Measurements from ENCODE around the gene OSBPL6.

The OSBPL6 gene

GRCh38 chr2:178219247-178219646 is 24.9 kb downstream of the OSBPL6 start:
- TF ChIP-seq GATA2 (IDR thresholded peaks at IDR 0.05; ENCODE audit: low read depth, low read length) (no peak), GATA3 (IDR thresholded peaks at IDR 0.05; ENCODE audit: low read depth, low read length) (no peak)

DNA sequence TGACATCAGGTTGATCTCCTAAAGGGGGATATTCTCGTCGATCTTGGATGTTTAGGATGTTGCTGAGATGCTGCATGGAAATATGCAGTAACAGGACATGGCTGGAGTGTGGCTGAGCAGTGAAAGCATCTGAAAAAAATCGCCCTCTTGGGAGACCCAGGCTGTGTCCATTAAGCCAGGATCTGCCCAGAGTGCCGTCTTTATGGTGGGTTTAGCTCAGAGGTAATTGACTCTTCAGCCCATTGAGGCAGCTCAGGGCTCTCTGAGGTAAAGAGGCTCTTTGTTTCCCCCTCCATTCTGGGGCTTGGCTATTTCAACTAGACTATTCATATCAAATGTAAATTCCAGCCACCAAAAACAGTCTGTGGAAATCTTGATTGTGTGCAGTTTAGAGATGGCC is 26.5 kb downstream of the OSBPL6 start:
- TF ChIP-seq GATA2 (IDR thresholded peaks at IDR 0.05; ENCODE audit: low read depth, low read length) (no peak), GATA3 (IDR thresholded peaks at IDR 0.05; ENCODE audit: low read depth, low read length) (no peak)

- TF ChIP-seq GATA2 (IDR thresholded peaks at IDR 0.05; ENCODE audit: low read depth, low read length) (no peak), GATA3 (IDR thresholded peaks at IDR 0.05; ENCODE audit: low read depth, low read length) (no peak)
These were observed 27.2 kb downstream of the OSBPL6 start for GRCh38 chr2:178221556-178221955.

- TF ChIP-seq GATA3 (IDR thresholded peaks at IDR 0.05; ENCODE audit: low read depth, low read length), result no peak
- no peak for TF ChIP-seq GATA2 (IDR thresholded peaks at IDR 0.05; ENCODE audit: low read depth, low read length)
These were observed 29.5 kb downstream of the OSBPL6 start for GRCh38 chr2:178223806-178224205.

- TF ChIP-seq GATA2 (IDR thresholded peaks at IDR 0.05; ENCODE audit: low read depth, low read length), result no peak
- TF ChIP-seq GATA3 (IDR thresholded peaks at IDR 0.05; ENCODE audit: low read depth, low read length), result no peak
These were observed 30.9 kb downstream of the OSBPL6 start for GRCh38 chr2:178225006-178225805.

DNA sequence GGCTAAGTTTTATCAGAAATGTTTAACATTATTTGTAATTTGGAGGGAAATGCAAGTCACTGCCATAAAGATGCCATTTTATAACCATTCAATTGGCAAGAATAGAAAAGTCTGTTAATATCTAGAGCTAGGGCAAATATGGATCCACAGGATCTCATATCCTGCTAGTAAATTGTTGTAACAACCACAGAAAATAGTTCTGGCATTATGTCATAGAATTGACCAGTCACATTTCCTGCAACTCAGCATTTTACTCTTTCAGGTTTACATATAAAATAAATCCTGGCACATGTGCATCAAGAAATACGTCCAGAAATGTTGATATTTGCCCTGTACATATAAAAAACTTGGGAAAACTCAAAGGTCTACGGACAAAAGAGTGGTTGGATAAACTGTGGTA is 32.9 kb downstream of the OSBPL6 start:
- TF ChIP-seq GATA2 (IDR thresholded peaks at IDR 0.05; ENCODE audit: low read depth, low read length) (no peak), GATA3 (IDR thresholded peaks at IDR 0.05; ENCODE audit: low read depth, low read length) (no peak)

- TF ChIP-seq GATA3 (IDR thresholded peaks at IDR 0.05; ENCODE audit: low read depth, low read length) (no peak), GATA2 (IDR thresholded peaks at IDR 0.05; ENCODE audit: low read depth, low read length) (no peak)
These were observed 35.6 kb downstream of the OSBPL6 start for GRCh38 chr2:178229927-178230326.

GRCh38 chr2:178230396-178230795 is 36.1 kb downstream of the OSBPL6 start:
- no peak for TF ChIP-seq GATA3 (IDR thresholded peaks at IDR 0.05; ENCODE audit: low read depth, low read length)
- TF ChIP-seq GATA2 (IDR thresholded peaks at IDR 0.05; ENCODE audit: low read depth, low read length), result no peak

- TF ChIP-seq GATA3 (IDR thresholded peaks at IDR 0.05; ENCODE audit: low read depth, low read length), result no peak
- no peak for TF ChIP-seq GATA2 (IDR thresholded peaks at IDR 0.05; ENCODE audit: low read depth, low read length)
These were observed 39.1 kb downstream of the OSBPL6 start for GRCh38 chr2:178233428-178233827.

GRCh38 chr2:178234648-178235047 is 40.3 kb downstream of the OSBPL6 start:
- no peak for TF ChIP-seq GATA2 (IDR thresholded peaks at IDR 0.05; ENCODE audit: low read depth, low read length)
- no peak for TF ChIP-seq GATA3 (IDR thresholded peaks at IDR 0.05; ENCODE audit: low read depth, low read length)

DNA sequence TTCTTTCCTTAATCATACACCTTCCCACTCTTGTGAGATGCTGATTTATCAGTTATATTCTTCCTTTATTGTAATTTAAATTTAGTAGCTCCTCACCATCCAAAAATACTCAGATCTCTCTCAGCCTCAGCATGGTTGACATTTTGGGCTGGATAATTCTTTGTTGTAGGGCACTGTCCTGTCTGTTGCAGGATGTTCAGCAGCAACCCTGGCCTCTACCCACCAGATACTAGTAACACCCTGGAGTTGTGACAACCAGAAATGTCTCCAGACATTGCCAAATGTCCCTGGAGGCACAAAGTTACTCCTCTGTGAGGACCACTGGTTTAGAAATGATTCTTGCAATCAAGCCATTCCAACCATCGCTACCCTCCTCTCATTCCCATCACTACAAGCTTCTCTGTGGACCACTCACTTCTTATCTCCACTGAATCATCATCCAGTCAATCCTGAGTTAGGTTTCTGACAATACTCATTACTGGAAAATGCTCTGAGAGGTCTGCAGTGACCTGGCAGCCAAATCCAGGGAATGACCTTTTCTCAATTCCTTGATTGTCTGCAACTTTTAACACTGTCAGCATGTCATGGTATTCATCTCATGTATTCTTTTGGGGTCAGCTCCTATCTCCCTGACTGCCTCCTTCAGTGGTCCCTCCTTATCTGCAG is 43.3 kb downstream of the OSBPL6 start:
- no peak for TF ChIP-seq GATA2 (IDR thresholded peaks at IDR 0.05; ENCODE audit: low read depth, low read length)
- no peak for TF ChIP-seq GATA3 (IDR thresholded peaks at IDR 0.05; ENCODE audit: low read depth, low read length)

GRCh38 chr2:178238154-178238521 is 43.8 kb downstream of the OSBPL6 start:
- no peak for TF ChIP-seq GATA3 (IDR thresholded peaks at IDR 0.05; ENCODE audit: low read depth, low read length)
- no peak for TF ChIP-seq GATA2 (IDR thresholded peaks at IDR 0.05; ENCODE audit: low read depth, low read length)

GRCh38 chr2:178238750-178239149 is 44.4 kb downstream of the OSBPL6 start:
- TF ChIP-seq GATA2 (IDR thresholded peaks at IDR 0.05; ENCODE audit: low read depth, low read length) (no peak), GATA3 (IDR thresholded peaks at IDR 0.05; ENCODE audit: low read depth, low read length) (no peak)

DNA sequence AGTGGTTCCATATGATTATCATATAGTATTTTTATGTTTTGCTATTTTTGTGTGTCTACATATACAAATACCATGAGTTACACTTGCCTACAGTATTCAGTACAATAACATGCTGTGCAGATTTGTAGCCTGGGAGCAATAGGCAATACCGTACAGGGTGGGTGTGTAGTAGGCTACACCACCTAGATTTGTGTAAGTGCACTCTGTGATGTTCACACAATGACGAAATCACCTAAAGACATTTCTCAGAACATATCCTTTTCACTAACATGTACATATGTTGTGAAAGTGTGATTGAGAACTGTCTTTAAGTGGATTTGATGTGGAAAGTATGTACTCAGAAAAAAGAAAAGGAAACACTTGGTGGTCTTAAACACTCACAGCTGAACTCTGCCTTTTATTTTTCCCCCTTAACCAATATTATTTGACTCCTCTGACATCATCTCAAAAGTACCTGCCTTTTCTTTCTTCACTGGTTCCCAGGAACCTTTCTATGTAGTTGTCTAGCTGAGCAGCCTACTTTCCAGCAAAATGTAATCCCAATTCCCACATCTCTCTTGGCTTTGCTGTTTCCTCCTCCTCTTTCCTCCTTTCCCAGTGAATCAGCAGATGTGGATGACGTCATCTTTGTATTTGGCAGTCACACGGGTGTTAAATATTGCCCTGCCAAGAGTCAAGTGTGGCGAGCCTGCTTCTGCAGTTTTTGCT is 47.7 kb downstream of the OSBPL6 start:
- TF ChIP-seq GATA3 (IDR thresholded peaks at IDR 0.05; ENCODE audit: low read depth, low read length) (no peak), GATA2 (IDR thresholded peaks at IDR 0.05; ENCODE audit: low read depth, low read length) (no peak)

GRCh38 chr2:178242552-178242883 is 48.2 kb downstream of the OSBPL6 start:
- TF ChIP-seq GATA2 (IDR thresholded peaks at IDR 0.05; ENCODE audit: low read depth, low read length) (no peak), GATA3 (IDR thresholded peaks at IDR 0.05; ENCODE audit: low read depth, low read length) (no peak)

Data from SH-SY5Y (cell line).